ENCODE results near the gene SARNP. TPM values are rescaled to one million over a fixed set of nuclear protein-coding genes. Genes with fewer than 3 reads are reported as not detected.

The SARNP gene
- polyA plus RNA-seq, 2 of the 4 experiments (the other 2 are of a cell fraction), result 123 to 198 TPM

GRCh38 chr12:55847033-55847432, 29.5 kb upstream of the SARNP start:
- CTCF ChIA-PET, result interaction anchor here (0.7 to 1.7 kb wide), 3 partner anchors 80 to 457 kb away, joined by 3 to 8 read pairs (median 4); partner anchors contain the start of gene PYM1
- POLR2A ChIA-PET, result interaction anchor here (0.7 to 1.2 kb wide), 3 partner anchors 11 to 34 kb away, joined by 3 read pairs; partner anchors contain the start of gene DNAJC14
- H3K9me3 ChIP-seq, result no peaks in the 10 kb centered on the region
- no peak for DNase-seq (ENCODE audit: low read depth in 1 of 2, low spot score in 1 of 2)
- FAIRE-seq, result no peak
- 58% methylated on average over 3 of the region's 3 CpGs for WGBS (ENCODE audit: missing lambda C conversion rate)
- ATAC-seq, result peak in 1 of 2 experiments; percentile 11; a peak in 1 of 6 replicates
- H3K4me3 ChIP-seq, result no peak overlapping the region
- peak overlapping the region in 1 of 2 experiments; percentile 3; a peak in 1 of 6 replicates for H3K27ac ChIP-seq
- H3K4me1 ChIP-seq, result peaks cover 18% of the 10 kb centered on the region
- TF ChIP-seq ATOH8 (CRISPR knock-in tag; IDR thresholded peaks at IDR 0.05; ENCODE audit: low read depth) (no peak), RAD21 (conservative IDR thresholded peaks at IDR 0.05 in 1 of 2, IDR thresholded peaks at IDR 0.05 in 1 of 2) (no peak), PHF8 (IDR thresholded peaks at IDR 0.05; ENCODE audit: borderline replicate concordance, low read depth) (no peak), NPAS2 (CRISPR knock-in tag; IDR thresholded peaks at IDR 0.05; ENCODE audit: borderline replicate concordance) (no peak), HMGXB4 (CRISPR knock-in tag; IDR thresholded peaks at IDR 0.05; ENCODE audit: borderline replicate concordance) (no peak), FOSL2 (IDR thresholded peaks at IDR 0.05) (no peak), FOSL2 (CRISPR knock-in tag; IDR thresholded peaks at IDR 0.05) (no peak), MAFK (IDR thresholded peaks at IDR 0.05; ENCODE audit: partially characterized antibody) (no peak), RFX5 (IDR thresholded peaks at IDR 0.05) (no peak), RARB (CRISPR knock-in tag; IDR thresholded peaks at IDR 0.05) (no peak), SMC3 (IDR thresholded peaks at IDR 0.05) (no peak), FOSB (CRISPR knock-in tag; IDR thresholded peaks at IDR 0.05) (no peak), KDM5A (IDR thresholded peaks at IDR 0.05) (no peak)
- H3K4me2 ChIP-seq, result no peak overlapping the region; the same call in 2 of the 3 replicates

- FAIRE-seq (no peak), DNase-seq (ENCODE audit: low read depth in 1 of 2, low spot score in 1 of 2) (no peak), ATAC-seq (no peak)
- no peaks in the 10 kb centered on the region for H3K9me3 ChIP-seq
- WGBS (ENCODE audit: missing lambda C conversion rate), result 85% methylated on average over 7 of the region's 7 CpGs
- POLR2A ChIA-PET, result no interaction called here
- H3K4me2 ChIP-seq, result no peak overlapping the region
- peaks cover 18% of the 10 kb centered on the region for H3K4me1 ChIP-seq
- no peak overlapping the region for H3K27ac ChIP-seq
- TF ChIP-seq CEBPB (IDR thresholded peaks at IDR 0.05) (no peak), RFX5 (IDR thresholded peaks at IDR 0.05) (no peak)
- H3K4me3 ChIP-seq, result no peak overlapping the region
- CTCF ChIA-PET, result no interaction called here
Observed at GRCh38 chr12:55845785-55846496, 28.4 kb upstream of the SARNP start.

GRCh38 chr12:55845361-55845760, 27.8 kb upstream of the SARNP start:
- no peaks in the 10 kb centered on the region for H3K9me3 ChIP-seq
- CTCF ChIA-PET, result no interaction called here
- TF ChIP-seq KDM5A (IDR thresholded peaks at IDR 0.05) (no peak), CBX2 (IDR thresholded peaks at IDR 0.05; ENCODE audit: borderline replicate concordance, low read depth) (no peak), KDM1A (IDR thresholded peaks at IDR 0.05; ENCODE audit: low read depth) (no peak), FOXS1 (CRISPR knock-in tag; IDR thresholded peaks at IDR 0.05) (no peak), ZFP36 (IDR thresholded peaks at IDR 0.05; ENCODE audit: borderline replicate concordance, partially characterized antibody) (no peak), EP300 (IDR thresholded peaks at IDR 0.05) (no peak), TP53 (CRISPR knock-in tag; IDR thresholded peaks at IDR 0.05) (no peak), GATA3 (IDR thresholded peaks at IDR 0.05; ENCODE audit: borderline replicate concordance) (no peak), CHD4 (IDR thresholded peaks at IDR 0.05; ENCODE audit: borderline replicate concordance) (no peak), ELK1 (IDR thresholded peaks at IDR 0.05; ENCODE audit: low read depth, low read length) (no peak), HOXB13 (CRISPR knock-in tag; IDR thresholded peaks at IDR 0.05; ENCODE audit: low read depth) (no peak), RAD21 (conservative IDR thresholded peaks at IDR 0.05 in 1 of 2, IDR thresholded peaks at IDR 0.05 in 1 of 2) (no peak), HOXA7 (CRISPR knock-in tag; IDR thresholded peaks at IDR 0.05) (no peak), ZSCAN20 (CRISPR knock-in tag; IDR thresholded peaks at IDR 0.05) (no peak)
- H3K4me1 ChIP-seq, result peaks cover 18% of the 10 kb centered on the region
- no peak for FAIRE-seq
- POLR2A ChIA-PET, result no interaction called here
- DNase-seq (ENCODE audit: low read depth in 1 of 2, low spot score in 1 of 2), result no peak
- ATAC-seq, result no peak
- no peak overlapping the region for H3K27ac ChIP-seq
- no peak overlapping the region for H3K4me2 ChIP-seq
- no peak overlapping the region for H3K4me3 ChIP-seq
- 69% methylated on average over 5 of the region's 5 CpGs for WGBS (ENCODE audit: missing lambda C conversion rate)
